Measurements from ENCODE around the gene ARHGDIA. TPM values are rescaled to one million over a fixed set of nuclear protein-coding genes. Genes with fewer than 3 reads are reported as not detected.
A peak's percentile ranks its signal among the peaks of the same experiment; 100 is the strongest.

ARHGDIA gene
- total RNA-seq, 1 donor from 2014 or later: 443 TPM

DNA sequence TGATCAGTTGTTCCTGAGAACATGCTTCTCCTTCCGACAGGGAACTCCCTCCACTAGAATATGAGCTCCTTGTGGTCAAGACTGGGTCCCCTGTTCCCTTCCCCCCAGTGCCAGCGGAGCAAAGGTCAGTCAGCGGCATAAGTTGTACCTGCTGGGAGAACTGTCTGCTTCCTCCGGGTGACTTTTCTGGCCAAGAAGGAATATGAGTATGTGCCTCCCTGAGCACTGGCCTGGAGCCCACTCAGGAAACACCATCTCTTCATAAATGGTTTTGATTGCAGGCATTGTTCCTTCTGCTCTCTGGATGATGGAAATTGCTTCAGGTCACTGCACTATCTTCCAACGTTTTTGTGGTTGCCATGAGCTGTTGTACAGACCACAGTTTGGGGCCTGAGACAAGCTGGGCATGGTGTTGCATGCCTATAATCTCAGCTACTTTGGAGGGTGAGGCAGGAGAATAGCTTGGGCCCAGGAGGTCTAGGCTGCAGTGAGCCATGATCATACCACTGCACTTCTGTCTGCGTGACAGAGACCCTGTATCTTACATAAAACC, 7.9 kb downstream of the ARHGDIA start:
- Mint-ChIP-seq H3K4me1 (ENCODE audit: unreplicated experiment) (peaks cover 21% of the 10 kb centered on the region), H3K27ac (ENCODE audit: unreplicated experiment) (peak overlapping the region; percentile 73), H3K36me3 (ENCODE audit: low read depth, unreplicated experiment) (peaks cover 18% of the 10 kb centered on the region), H3K9me3 (ENCODE audit: unreplicated experiment) (no peaks in the 10 kb centered on the region), H3K27me3 (ENCODE audit: unreplicated experiment) (peaks cover 28% of the 10 kb centered on the region), H3K4me3 (ENCODE audit: unreplicated experiment) (peak overlapping the region; percentile 74)
- TF ChIP-seq, protein P1, sequence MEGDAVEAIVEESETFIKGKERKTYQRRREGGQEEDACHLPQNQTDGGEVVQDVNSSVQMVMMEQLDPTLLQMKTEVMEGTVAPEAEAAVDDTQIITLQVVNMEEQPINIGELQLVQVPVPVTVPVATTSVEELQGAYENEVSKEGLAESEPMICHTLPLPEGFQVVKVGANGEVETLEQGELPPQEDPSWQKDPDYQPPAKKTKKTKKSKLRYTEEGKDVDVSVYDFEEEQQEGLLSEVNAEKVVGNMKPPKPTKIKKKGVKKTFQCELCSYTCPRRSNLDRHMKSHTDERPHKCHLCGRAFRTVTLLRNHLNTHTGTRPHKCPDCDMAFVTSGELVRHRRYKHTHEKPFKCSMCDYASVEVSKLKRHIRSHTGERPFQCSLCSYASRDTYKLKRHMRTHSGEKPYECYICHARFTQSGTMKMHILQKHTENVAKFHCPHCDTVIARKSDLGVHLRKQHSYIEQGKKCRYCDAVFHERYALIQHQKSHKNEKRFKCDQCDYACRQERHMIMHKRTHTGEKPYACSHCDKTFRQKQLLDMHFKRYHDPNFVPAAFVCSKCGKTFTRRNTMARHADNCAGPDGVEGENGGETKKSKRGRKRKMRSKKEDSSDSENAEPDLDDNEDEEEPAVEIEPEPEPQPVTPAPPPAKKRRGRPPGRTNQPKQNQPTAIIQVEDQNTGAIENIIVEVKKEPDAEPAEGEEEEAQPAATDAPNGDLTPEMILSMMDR (IDR thresholded peaks at IDR 0.05; ENCODE audit: unreplicated experiment): no peak
- no peak for DNase-seq (ENCODE audit: low spot score)

DNA sequence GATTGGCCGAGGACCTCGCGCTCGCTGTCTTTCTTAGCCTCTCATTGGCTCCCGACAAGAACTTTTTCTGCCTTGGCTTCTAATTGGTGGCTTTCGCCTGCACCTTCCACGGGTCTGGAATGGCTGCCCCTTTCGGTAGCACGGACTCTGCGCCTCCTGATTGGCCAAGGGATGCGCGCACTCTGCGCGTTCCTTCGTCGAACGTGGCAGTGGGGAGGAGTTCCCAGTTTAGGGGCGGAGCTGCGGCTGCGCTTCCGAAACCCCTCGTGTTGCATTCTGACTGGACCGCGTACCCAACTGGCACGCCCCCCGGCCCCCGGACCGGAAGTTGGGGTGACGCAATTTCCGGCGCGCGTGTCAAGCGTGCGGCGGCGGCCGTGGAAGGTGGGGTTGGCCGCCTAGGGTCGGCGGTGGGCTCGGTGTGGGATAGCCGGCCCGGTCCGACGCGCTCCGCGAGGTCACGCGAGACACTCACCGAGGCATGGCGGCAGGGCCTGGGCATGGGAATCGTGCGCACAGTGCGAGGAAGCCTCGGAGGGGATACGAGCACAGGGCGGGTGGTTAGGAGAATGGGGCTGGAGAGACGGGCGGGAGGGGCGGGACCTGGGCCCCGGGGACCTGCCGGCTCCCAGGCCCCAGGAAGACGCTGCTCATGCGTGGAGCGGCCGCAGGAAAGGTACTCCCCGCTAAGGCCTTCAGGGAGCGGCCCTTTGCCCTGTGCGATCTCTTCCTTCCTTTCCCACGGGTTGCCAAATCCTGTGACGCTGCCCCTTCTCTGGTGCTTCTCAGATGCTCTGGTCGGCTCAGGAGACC, 10.2 kb downstream of the ARHGDIA start:
- peaks cover 31% of the 10 kb centered on the region for H3K4me1 Mint-ChIP-seq (ENCODE audit: unreplicated experiment)
- H3K27ac Mint-ChIP-seq (ENCODE audit: unreplicated experiment): peak overlapping the region; percentile 98

DNA sequence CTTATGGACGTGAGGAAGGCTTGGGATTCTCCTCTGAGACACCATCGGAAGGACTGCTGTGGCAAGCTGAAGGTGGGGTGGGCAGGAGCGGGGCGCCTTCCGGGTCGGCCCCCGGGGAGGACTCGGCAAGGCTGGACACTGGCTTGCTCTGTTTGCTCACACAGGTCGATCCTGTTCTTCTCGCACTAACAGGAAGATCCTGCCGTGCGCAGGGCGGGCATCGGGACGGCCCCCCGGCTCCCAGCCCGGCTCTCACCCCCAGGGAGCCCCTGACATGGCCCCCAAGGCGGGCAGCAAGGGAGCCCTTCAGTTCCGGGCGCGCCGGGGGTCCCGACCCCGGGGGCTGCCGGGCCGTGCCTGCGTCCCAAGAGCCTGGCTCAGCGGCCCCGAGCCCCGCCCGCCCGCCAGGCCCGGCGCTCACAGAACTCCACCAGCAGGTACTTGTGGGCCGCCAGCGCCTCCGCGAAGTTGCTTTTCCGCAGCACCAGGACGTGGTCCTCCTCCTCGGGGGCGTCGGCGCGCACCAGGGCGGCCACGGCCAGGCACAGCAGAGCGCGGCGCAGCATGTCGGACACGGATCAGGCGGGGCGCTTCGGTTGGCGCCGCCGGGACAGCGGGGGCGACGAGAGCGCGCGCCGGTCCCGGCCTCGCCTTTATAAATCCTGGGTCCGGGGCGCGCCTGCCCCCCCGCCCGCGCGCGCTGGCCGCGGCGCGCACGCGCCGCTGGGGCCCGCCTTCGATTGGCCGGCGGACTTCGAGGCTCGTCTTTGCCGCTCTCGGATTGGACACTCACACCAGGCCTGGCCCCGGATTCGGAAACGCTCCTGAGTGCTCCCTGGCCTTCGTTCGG, 11.0 kb downstream of the ARHGDIA start, which contains the start of gene P4HB:
Gene P4HB (minus strand): TSS at position 630 of the 850 bp plus-strand sequence. CDS start 64 bp downstream, at position 566.
- Mint-ChIP-seq H3K27me3 (ENCODE audit: unreplicated experiment) (peaks cover 19% of the 10 kb centered on the region), H3K27ac (ENCODE audit: unreplicated experiment) (peak within 1 kb of the TSS; percentile 98), H3K4me1 (ENCODE audit: unreplicated experiment) (peaks cover 31% of the 10 kb centered on the region), H3K36me3 (ENCODE audit: low read depth, unreplicated experiment) (peaks cover 27% of the 10 kb centered on the region), H3K4me3 (ENCODE audit: unreplicated experiment) (peak within 1 kb of the TSS; percentile 98), H3K9me3 (ENCODE audit: unreplicated experiment) (no peaks in the 10 kb centered on the region)
- DNase-seq (ENCODE audit: low spot score): peak; percentile 37
- TF ChIP-seq, protein P1 (IDR thresholded peaks at IDR 0.05; ENCODE audit: unreplicated experiment): no peak

More for the DNA sequence above, 10.2 kb downstream of the ARHGDIA start:
- H3K4me3 Mint-ChIP-seq (ENCODE audit: unreplicated experiment): peak overlapping the region; percentile 95
- peaks cover 22% of the 10 kb centered on the region for H3K36me3 Mint-ChIP-seq (ENCODE audit: low read depth, unreplicated experiment)
- H3K27me3 Mint-ChIP-seq (ENCODE audit: unreplicated experiment): peaks cover 25% of the 10 kb centered on the region
- TF ChIP-seq, protein P1 (IDR thresholded peaks at IDR 0.05; ENCODE audit: unreplicated experiment): no peak
- peak; percentile 99 for DNase-seq (ENCODE audit: low spot score)
- no peaks in the 10 kb centered on the region for H3K9me3 Mint-ChIP-seq (ENCODE audit: unreplicated experiment)

DNA sequence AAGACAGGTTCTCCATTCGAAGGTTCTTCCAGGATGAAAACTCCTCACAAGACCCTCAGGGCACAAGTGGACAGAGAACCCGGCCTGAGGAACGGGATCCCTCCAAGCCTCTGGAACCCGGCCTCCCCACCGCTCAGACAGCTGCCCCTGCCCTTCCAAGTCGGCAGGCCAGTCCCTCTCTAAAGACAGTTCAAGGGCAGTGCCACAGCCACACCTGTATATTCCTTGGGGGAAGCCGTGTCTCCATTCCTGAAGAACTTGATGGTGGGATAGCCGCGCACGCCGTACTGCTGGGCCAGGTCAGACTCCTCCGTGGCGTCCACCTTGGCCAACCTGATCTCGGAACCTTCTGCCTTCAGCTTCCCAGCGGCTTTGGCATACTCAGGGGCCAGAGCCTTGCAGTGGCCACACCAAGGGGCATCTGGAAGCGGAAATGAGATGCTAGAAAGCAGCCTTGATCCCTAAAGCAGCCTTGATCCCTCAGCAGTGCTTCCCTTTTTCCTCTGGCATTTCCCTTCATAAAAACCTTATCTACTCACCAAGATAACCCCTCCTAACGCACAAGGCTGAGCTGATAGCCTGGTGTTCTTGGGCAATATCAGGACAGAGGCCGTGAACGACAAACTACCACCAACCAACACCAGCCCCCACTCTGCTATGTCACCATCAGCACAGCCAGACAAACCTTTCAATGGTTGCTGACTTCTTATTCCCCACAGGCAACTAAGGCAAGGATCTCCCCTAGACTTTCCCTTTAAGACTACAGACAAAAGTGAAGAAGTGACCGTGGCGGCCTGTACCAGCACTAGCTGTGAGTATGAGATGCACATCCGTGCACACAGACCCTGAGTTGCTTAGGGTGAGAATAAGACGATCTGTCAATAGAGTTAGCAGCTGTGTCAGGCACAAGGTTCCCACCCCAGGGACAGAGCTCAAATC, 11.9 kb downstream of the ARHGDIA start:
- peaks cover 27% of the 10 kb centered on the region for H3K36me3 Mint-ChIP-seq (ENCODE audit: low read depth, unreplicated experiment)
- peak overlapping the region; percentile 91 for H3K27ac Mint-ChIP-seq (ENCODE audit: unreplicated experiment)
- TF ChIP-seq, protein P1 (IDR thresholded peaks at IDR 0.05; ENCODE audit: unreplicated experiment): no peak
- peak overlapping the region; percentile 98 for H3K4me3 Mint-ChIP-seq (ENCODE audit: unreplicated experiment)
- no peaks in the 10 kb centered on the region for H3K9me3 Mint-ChIP-seq (ENCODE audit: unreplicated experiment)
- H3K4me1 Mint-ChIP-seq (ENCODE audit: unreplicated experiment): peaks cover 31% of the 10 kb centered on the region
- H3K27me3 Mint-ChIP-seq (ENCODE audit: unreplicated experiment): peaks cover 17% of the 10 kb centered on the region
- DNase-seq (ENCODE audit: low spot score): no peak

Data from endothelial cell (in vitro differentiated cells).